SK-N-MC (cell line): Measurements from ENCODE around the gene MGAT5B.

ENCODE experiments used
- EZH2 ChIP-seq: fragments of 200-600 bp; sonication (generic); IDR thresholded peaks from one replicate; pipeline ENCODE4 v1.6.1; 2017; ENCODE audit warnings: antibody characterized with exemption
- FOXP2 ChIP-seq: optimal IDR thresholded peaks from 2 replicates; pipeline ENCODE3; 2011; ENCODE audit warnings: mild to moderate bottlenecking, moderate library complexity; ENCODE audit not compliant: insufficient read depth; ENCODE audit errors: extremely low read length, control extremely low read depth
- POLR2AphosphoS5 ChIP-seq: IDR thresholded peaks from 2 replicates; pipeline ENCODE4 v1.6.1; 2012; ENCODE audit warnings: mild to moderate bottlenecking, low read depth, low read length, borderline replicate concordance

GRCh38 chr17:76900723-76901122 is 32.5 kb downstream of the MGAT5B start:
- TF ChIP-seq POLR2AphosphoS5 (no peak), EZH2 (no peak), FOXP2 (no peak)
